Calu3 (cell line): Measurements from ENCODE around the gene SLC23A2. TPM values are rescaled to one million over a fixed set of nuclear protein-coding genes. Genes with fewer than 3 reads are reported as not detected.
A peak's percentile ranks its signal among the peaks of the same experiment; 100 is the strongest.

Experiments used
- BruUV-seq: library from RNA; stranded (reverse); fragments of 400-500 nt; replicated peaks from 2 replicates; lab custom pipeline; 2021; lab: Mats Ljungman, UMichigan
- CTCF ChIA-PET: fragments of 300-600 bp; sonication (Branson Sonifier 250); formaldehyde crosslinking; loops from one replicate; lab custom pipeline; 2022; ENCODE audit warnings: antibody characterized with exemption; lab: Charles Lee
- DNase-seq: peaks from one replicate; pipeline ENCODE4 v3.0.0; 2022
- H3K27ac Mint-ChIP-seq: one replicate; pipeline ENCODE4 v1.8.0; 2022; ENCODE audit warnings: mixed read lengths; ENCODE audit not compliant: unreplicated experiment
- H3K27me3 Mint-ChIP-seq: one replicate; pipeline ENCODE4 v1.8.0; 2022; ENCODE audit warnings: mixed read lengths; ENCODE audit not compliant: unreplicated experiment
- H3K36me3 Mint-ChIP-seq: one replicate; pipeline ENCODE4 v1.8.0; 2022; ENCODE audit warnings: mild to moderate bottlenecking, moderate library complexity, mixed read lengths; ENCODE audit not compliant: insufficient read depth, unreplicated experiment
- H3K4me1 Mint-ChIP-seq: one replicate; pipeline ENCODE4 v1.8.0; 2022; ENCODE audit warnings: mild to moderate bottlenecking, low read depth, mixed read lengths; ENCODE audit not compliant: unreplicated experiment
- H3K4me3 Mint-ChIP-seq: one replicate; pipeline ENCODE4 v1.8.0; 2022; ENCODE audit warnings: mild to moderate bottlenecking, low read depth, moderate library complexity, mixed read lengths; ENCODE audit not compliant: unreplicated experiment
- H3K9me3 Mint-ChIP-seq: one replicate; pipeline ENCODE4 v1.8.0; 2022; ENCODE audit warnings: low read depth, mixed read lengths; ENCODE audit not compliant: unreplicated experiment
- CTCF ChIP-seq: fragments of 200-600 bp; IDR thresholded peaks from one replicate; pipeline ENCODE4 v1.8.0; 2022; ENCODE audit warnings: antibody characterized with exemption; ENCODE audit not compliant: unreplicated experiment
- intact Hi-C: fragments of 100-400 bp; cut with micrococcal nuclease; formaldehyde crosslinking; loops from one replicate; pipeline ENCODE4 v1.10.0; 2022; ENCODE audit not compliant: unreplicated experiment
- total RNA-seq: library from RNA; stranded (reverse); gene quantifications from 2 replicates; pipeline ENCODE4 v1.2.3, GENCODE V29; 2022

The SLC23A2 gene
- total RNA-seq, 1 experiment from 2014 or later, result 14.8 TPM

DNA sequence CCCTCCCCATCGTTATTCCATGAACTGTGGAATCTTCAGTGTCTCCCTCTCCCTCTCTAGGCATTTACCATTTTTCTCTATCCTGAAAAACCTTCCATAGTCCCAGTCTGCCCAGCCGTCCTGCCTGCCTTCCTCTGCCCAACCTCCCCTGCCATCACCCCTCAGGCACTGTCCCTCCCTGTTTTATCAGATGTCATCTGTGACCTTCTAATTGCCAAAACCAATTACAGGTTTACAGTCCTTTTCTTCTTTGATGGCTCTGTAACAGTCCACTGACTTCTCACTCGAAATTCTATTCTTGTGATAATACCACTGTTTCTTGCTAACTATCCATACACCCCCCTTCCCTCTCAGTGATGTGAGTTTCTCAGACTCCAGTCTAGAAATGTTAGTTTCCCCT, 2.3 kb upstream of the SLC23A2 start:
- H3K9me3 Mint-ChIP-seq, result no peaks in the 10 kb centered on the region
- peaks cover 15% of the 10 kb centered on the region for H3K36me3 Mint-ChIP-seq
- DNase-seq, result no peak
- BruUV-seq, result no TSS peak
- no peak for TF ChIP-seq CTCF
- no peaks in the 10 kb centered on the region for H3K27me3 Mint-ChIP-seq
- no peak overlapping the region for H3K4me3 Mint-ChIP-seq
- CTCF ChIA-PET, result no interaction called here
- peaks cover 14% of the 10 kb centered on the region for H3K4me1 Mint-ChIP-seq
- no peak overlapping the region for H3K27ac Mint-ChIP-seq
- intact Hi-C loops, result no loop called here

DNA sequence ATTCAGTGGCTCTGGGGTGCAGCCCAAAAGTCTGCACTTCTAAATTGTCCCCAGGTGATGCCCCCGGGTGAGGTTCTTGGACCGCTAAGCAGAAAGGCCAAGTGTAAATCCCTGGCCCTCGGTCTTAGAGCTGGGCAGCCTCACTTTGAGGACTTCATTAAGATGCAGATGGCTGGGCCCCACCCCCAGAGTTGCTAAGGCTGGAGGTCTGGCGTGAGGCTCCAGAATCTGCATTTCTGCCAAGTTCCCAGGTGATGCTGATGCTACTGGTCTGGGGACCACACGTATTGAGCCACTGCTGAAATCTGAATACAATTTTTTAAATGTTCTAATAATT, 735 bp upstream of the SLC23A2 start:
- CTCF ChIA-PET, result no interaction called here
- Mint-ChIP-seq H3K36me3 (peaks cover 15% of the 10 kb centered on the region), H3K27ac (no peak overlapping the region), H3K4me3 (peak overlapping the region; percentile 73), H3K4me1 (peaks cover 8% of the 10 kb centered on the region), H3K27me3 (no peaks in the 10 kb centered on the region), H3K9me3 (no peaks in the 10 kb centered on the region)
- no TSS peak for BruUV-seq
- no peak for TF ChIP-seq CTCF
- no peak for DNase-seq
- intact Hi-C loops, result no loop called here

GRCh38 chr20:5000263-5001173, 792 bp downstream of the SLC23A2 start:
- no peak overlapping the region for H3K27ac Mint-ChIP-seq
- no peaks in the 10 kb centered on the region for H3K27me3 Mint-ChIP-seq
- H3K4me3 Mint-ChIP-seq, result peak overlapping the region; percentile 82
- DNase-seq, result no peak
- peaks cover 15% of the 10 kb centered on the region for H3K36me3 Mint-ChIP-seq
- H3K4me1 Mint-ChIP-seq, result peaks cover 8% of the 10 kb centered on the region
- intact Hi-C loops, result no loop called here
- H3K9me3 Mint-ChIP-seq, result no peaks in the 10 kb centered on the region
- CTCF ChIA-PET, result no interaction called here
- no TSS peak for BruUV-seq
- no peak for TF ChIP-seq CTCF

DNA sequence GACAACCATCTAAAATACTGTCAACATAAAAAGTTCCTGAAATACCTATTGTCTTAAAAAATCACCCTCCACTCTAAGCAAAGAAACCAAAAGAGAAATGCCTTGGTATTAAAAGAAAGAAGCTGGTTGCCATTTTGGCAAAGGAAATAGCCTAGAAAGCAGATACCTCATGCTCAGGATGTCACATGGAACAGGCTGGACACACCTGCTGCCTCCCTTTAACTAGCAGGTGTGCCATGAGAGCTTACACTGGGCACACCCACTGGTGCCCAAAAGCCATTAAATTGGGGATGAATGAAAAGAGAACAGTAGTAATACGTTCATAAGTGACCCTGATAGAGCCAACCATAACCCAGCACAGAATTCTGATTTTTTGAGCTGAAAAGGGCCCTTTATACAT, 1.5 kb downstream of the SLC23A2 start:
- CTCF ChIA-PET, result no interaction called here
- no TSS peak for BruUV-seq
- DNase-seq, result no peak
- H3K36me3 Mint-ChIP-seq, result peaks cover 15% of the 10 kb centered on the region
- peak overlapping the region; percentile 82 for H3K4me3 Mint-ChIP-seq
- no peak for TF ChIP-seq CTCF
- intact Hi-C loops, result no loop called here
- peaks cover 8% of the 10 kb centered on the region for H3K4me1 Mint-ChIP-seq
- H3K27ac Mint-ChIP-seq, result no peak overlapping the region
- no peaks in the 10 kb centered on the region for H3K27me3 Mint-ChIP-seq
- no peaks in the 10 kb centered on the region for H3K9me3 Mint-ChIP-seq
